ACHN (cell line): ENCODE measurements around the gene RBM44.
"Not testable (repeated sequence)": the region's sequence is repeated elsewhere in the genome, so short reads cannot be mapped to it uniquely, and the experiment has no call there.

Experiments used
- DNase-seq: peaks from one replicate; pipeline ENCODE4 v3.0.0-alpha.2; 2015
- in situ Hi-C: cut with HindIII; loops from 2 replicates; pipeline ENCODE4 v1.10.0; 2017; ENCODE audit warnings: low sequenced_read_pairs, low pct_ligation_motif_present, low pct_unique_long_range_greater_than_20kb

RBM44 gene

GRCh38 chr2:237798236-237799059 is at the start of gene RBM44:
RBM44 (plus strand) TSS chr2:237798779; CDS start chr2:237813610, 14,831 bp downstream.
- in situ Hi-C loops = no loop called here
- DNase-seq = no peak

- in situ Hi-C loops = no loop called here
- DNase-seq = no peak
Measured at GRCh38 chr2:237749002-237749401, 49.6 kb upstream of the RBM44 start.

- no peak for DNase-seq
- in situ Hi-C loops = no loop called here
Measured at GRCh38 chr2:237749961-237750360, 48.6 kb upstream of the RBM44 start.

GRCh38 chr2:237750441-237750840 is 48.1 kb upstream of the RBM44 start:
- DNase-seq, in situ Hi-C loops: not testable (repeated sequence)

GRCh38 chr2:237752761-237753165 is 45.8 kb upstream of the RBM44 start:
- DNase-seq = no peak
- in situ Hi-C loops = no loop called here

- DNase-seq = no peak
- in situ Hi-C loops = no loop called here
Measured at GRCh38 chr2:237754182-237754581, 44.4 kb upstream of the RBM44 start.

- DNase-seq = no peak
- in situ Hi-C loops = no loop called here
Measured at GRCh38 chr2:237754626-237755248, 43.8 kb upstream of the RBM44 start.

GRCh38 chr2:237757616-237758015 is 41.0 kb upstream of the RBM44 start:
- in situ Hi-C loops = no loop called here
- DNase-seq = no peak

GRCh38 chr2:237758185-237758584 is 40.4 kb upstream of the RBM44 start:
- in situ Hi-C loops = no loop called here
- no peak for DNase-seq

GRCh38 chr2:237759176-237759575 is 39.4 kb upstream of the RBM44 start:
- in situ Hi-C loops = no loop called here
- no peak for DNase-seq

- no peak for DNase-seq
- in situ Hi-C loops = no loop called here
Measured at GRCh38 chr2:237760506-237761502, 37.8 kb upstream of the RBM44 start.

GRCh38 chr2:237762291-237763182 is 36.0 kb upstream of the RBM44 start:
- DNase-seq, in situ Hi-C loops: not testable (repeated sequence)

- DNase-seq = no peak
Measured at GRCh38 chr2:237763812-237764211, 34.8 kb upstream of the RBM44 start.

GRCh38 chr2:237765122-237765521 is 33.5 kb upstream of the RBM44 start:
- in situ Hi-C loops = not testable (repeated sequence)

More at GRCh38 chr2:237763812-237764211, 34.8 kb upstream of the RBM44 start:
- in situ Hi-C loops = no loop called here

GRCh38 chr2:237765875-237766274 is 32.7 kb upstream of the RBM44 start:
- in situ Hi-C loops = no loop called here
- DNase-seq = no peak

More at GRCh38 chr2:237765122-237765521, 33.5 kb upstream of the RBM44 start:
- DNase-seq = not testable (repeated sequence)

- in situ Hi-C loops = no loop called here
- DNase-seq = no peak
Measured at GRCh38 chr2:237766340-237766739, 32.2 kb upstream of the RBM44 start.

GRCh38 chr2:237772513-237772912 is 26.1 kb upstream of the RBM44 start:
- no peak for DNase-seq
- in situ Hi-C loops = no loop called here

GRCh38 chr2:237773826-237774225 is 24.8 kb upstream of the RBM44 start:
- in situ Hi-C loops = no loop called here
- DNase-seq = no peak
